Thyroid gland (tissue), 4 donors: ENCODE measurements around the gene SLC35E2B. TPM values are rescaled to one million over a fixed set of nuclear protein-coding genes. Genes with fewer than 3 reads are reported as not detected.

ENCODE experiments used
- DNase-seq, 2 donors: peaks; one replicate each; pipeline ENCODE4 v3.0.0-alpha.2; 2019
- H3K27ac ChIP-seq, 3 donors: fragments of 200-600 bp; sonication (generic); 1 replicate in 2 of 3; 2 replicates in 1 of 3; pipeline ENCODE4 v1.5.1; 2016 to 2019; ENCODE audit warnings: mild to moderate bottlenecking in 1 of 3, moderate library complexity in 1 of 3
- H3K27me3 ChIP-seq: fragments of 200-600 bp; sonication (generic); one replicate; pipeline ENCODE4 v1.5.1; 2019
- H3K36me3 ChIP-seq, 2 donors: fragments of 200-600 bp; sonication (generic); one replicate each; pipeline ENCODE4 v1.5.1; 2016 to 2019
- H3K4me1 ChIP-seq, 2 donors: fragments of 200-600 bp; sonication (generic); one replicate each; pipeline ENCODE4 v1.5.1; 2017 to 2019
- H3K4me3 ChIP-seq, 3 donors: fragments of 200-600 bp; sonication (generic); replicated peaks in 1 of 3; 1 replicate in 2 of 3; 2 replicates in 1 of 3; pipeline ENCODE4 v1.5.1; 2016; ENCODE audit warnings: mild to moderate bottlenecking in 1 of 3
- H3K9me3 ChIP-seq: fragments of 200-600 bp; sonication (generic); one replicate; pipeline ENCODE4 v1.5.1; 2017
- POLR2A ChIP-seq, 2 donors: fragments of 450-650 bp; IDR thresholded peaks; one replicate each; pipeline ENCODE4 v1.6.1; 2017; ENCODE audit warnings: antibody characterized with exemption in 2 of 2, mild to moderate bottlenecking in 2 of 2, moderate library complexity in 1 of 2
- WGBS, 2 donors: methylation state at CpG; one replicate each; pipeline ENCODE4 v1.1.5; 2017; 5-methylcytosine and 5-hydroxymethylcytosine counted together
- intact Hi-C: fragments of 100-400 bp; cut with DNase I; formaldehyde crosslinking; loops from one replicate; pipeline ENCODE4 v1.15.1; 2023
- total RNA-seq, 4 donors: library from RNA; depleted of rRNA; stranded (reverse); fragments of >200 nt; gene quantifications; one replicate each; pipeline ENCODE4 v1.2.3, GENCODE V29; 2016
- TF ChIP-seq, protein P1 (sequence below), 6 experiments: fragments of 200-600 bp in 3 of 6; fragments of 450-650 bp in 3 of 6; sonication (generic) in 3 of 6; IDR thresholded peaks; one replicate each; pipeline ENCODE4 v1.5.1; 2016 to 2019; ENCODE audit warnings: antibody characterized with exemption in 6 of 6, mild to moderate bottlenecking in 2 of 6, inconsistent platforms in 1 of 6, moderate library complexity in 1 of 6

Gene SLC35E2B
- total RNA-seq, 4 donors from 2014 or later: 35.5 to 85.1 (median 50.2) TPM

DNA sequence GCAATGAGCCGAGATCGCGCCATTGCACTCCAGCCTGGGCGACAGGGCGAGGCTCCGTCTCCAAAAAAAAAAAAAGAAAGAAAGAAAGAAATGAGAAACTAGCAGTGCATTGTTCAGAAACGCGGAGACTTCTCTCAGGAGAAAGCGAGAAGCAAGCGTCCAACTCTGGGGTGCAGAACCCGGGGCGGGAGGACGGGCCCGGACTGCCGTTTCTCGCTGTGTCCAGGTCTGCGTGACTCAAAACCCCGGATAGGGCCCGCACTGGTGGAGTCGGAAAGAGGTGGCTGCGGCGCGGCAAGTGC lies 77.7 kb downstream of the SLC35E2B start:
- H3K36me3 ChIP-seq: peaks cover 0 to 10% of the 10 kb centered on the region in 2 donors
- intact Hi-C loops: no loop called here
- peak overlapping the region; percentile 100 for H3K27ac ChIP-seq
- 0% methylated on average over 20 to 23 of the region's 23 CpGs for WGBS, 2 donors
- no peaks in the 10 kb centered on the region for H3K27me3 ChIP-seq
- H3K4me3 ChIP-seq: peak overlapping the region; percentile 19 to 100 (median 91)
- H3K4me1 ChIP-seq: peaks cover 31 to 49% of the 10 kb centered on the region in 2 donors
- no peaks in the 10 kb centered on the region for H3K9me3 ChIP-seq
- TF ChIP-seq POLR2A (IDR thresholded peaks at IDR 0.05): no peak
- TF ChIP-seq, protein P1, sequence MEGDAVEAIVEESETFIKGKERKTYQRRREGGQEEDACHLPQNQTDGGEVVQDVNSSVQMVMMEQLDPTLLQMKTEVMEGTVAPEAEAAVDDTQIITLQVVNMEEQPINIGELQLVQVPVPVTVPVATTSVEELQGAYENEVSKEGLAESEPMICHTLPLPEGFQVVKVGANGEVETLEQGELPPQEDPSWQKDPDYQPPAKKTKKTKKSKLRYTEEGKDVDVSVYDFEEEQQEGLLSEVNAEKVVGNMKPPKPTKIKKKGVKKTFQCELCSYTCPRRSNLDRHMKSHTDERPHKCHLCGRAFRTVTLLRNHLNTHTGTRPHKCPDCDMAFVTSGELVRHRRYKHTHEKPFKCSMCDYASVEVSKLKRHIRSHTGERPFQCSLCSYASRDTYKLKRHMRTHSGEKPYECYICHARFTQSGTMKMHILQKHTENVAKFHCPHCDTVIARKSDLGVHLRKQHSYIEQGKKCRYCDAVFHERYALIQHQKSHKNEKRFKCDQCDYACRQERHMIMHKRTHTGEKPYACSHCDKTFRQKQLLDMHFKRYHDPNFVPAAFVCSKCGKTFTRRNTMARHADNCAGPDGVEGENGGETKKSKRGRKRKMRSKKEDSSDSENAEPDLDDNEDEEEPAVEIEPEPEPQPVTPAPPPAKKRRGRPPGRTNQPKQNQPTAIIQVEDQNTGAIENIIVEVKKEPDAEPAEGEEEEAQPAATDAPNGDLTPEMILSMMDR (IDR thresholded peaks at IDR 0.05): no peak
- no peak for DNase-seq

DNA sequence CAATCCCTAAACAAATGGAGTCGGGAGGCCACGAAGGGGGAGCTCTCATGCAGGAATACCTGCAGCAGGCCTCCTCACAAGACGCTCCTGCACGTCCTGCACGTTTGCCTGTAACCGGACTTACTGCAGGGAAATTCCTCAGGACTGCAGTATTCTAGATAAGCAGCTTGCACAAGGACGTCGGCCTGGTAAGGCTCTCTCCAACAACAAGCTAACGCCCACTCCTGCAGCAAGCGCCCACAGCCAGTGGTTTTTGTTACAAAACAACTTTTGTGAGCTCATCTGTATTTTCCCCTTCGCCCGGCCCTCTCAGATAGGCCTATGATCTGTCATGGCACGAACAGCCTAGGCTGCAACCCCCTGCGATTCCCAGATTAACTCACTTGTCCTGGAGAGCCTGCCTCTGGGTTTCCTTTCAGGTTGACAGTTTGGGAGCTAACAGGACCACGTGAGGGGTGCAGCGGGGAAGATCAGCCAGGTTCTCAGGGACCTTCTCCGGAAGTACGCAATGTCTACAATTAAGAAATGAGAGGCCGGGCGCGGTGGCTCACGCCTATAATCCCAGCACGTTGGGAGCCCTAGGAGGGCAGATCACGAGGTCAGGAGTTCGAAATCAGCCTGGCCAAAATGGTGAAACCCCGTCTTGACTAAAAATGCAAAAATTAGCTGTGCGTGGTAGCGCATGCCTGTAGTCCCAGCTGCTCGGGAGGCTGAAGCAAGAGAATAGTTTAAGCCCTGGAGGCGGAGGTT lies 78.2 kb downstream of the SLC35E2B start:
- DNase-seq: peak; percentile 56 to 69
- Histone ChIP-seq H3K36me3 (peaks cover 0 to 10% of the 10 kb centered on the region in 2 donors), H3K27ac (peak overlapping the region; percentile 100), H3K4me1 (peaks cover 31 to 49% of the 10 kb centered on the region in 2 donors), H3K9me3 (no peaks in the 10 kb centered on the region), H3K27me3 (no peaks in the 10 kb centered on the region), H3K4me3 (peak overlapping the region; percentile 19 to 100 (median 91))
- TF ChIP-seq POLR2A (IDR thresholded peaks at IDR 0.05): peak in 1 of 2 donors; percentile 24
- TF ChIP-seq, protein P1 (IDR thresholded peaks at IDR 0.05): no peak
- intact Hi-C loops: no loop called here
- 11 to 14% methylated on average over 30 of the region's 30 CpGs for WGBS, 2 donors

DNA sequence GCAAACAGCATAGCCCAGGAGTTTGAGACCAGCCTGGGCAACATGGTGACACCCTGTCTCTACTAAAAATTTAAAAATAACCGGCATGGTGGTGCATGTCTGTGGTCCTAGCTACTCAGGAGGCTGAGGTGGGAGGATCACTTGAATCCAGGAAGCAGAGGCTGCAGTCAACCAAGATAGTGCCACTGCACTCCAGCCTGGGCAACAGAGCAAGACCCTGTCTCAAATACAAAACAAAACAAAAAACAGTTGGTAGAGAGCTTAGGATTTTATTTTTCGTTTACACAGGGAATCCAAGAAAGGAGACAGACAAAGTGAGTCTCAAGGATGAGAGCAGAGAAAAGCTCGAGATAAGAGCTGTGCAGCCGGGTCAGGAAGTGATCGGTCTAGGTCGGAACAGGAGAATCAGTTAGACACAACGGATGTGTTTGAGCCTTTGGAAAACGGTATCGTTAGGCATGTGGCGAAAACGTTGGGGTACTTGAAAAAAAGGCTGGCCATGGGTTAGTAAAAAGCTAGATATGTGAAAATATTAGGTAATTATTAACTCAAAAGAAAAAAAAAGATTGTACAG lies 79.0 kb downstream of the SLC35E2B start:
- Histone ChIP-seq H3K4me3 (peak overlapping the region in 2 of 3 donors; percentile 7 to 91), H3K27ac (peak overlapping the region; percentile 37 to 100 (median 100)), H3K27me3 (no peaks in the 10 kb centered on the region), H3K36me3 (peaks cover 0 to 10% of the 10 kb centered on the region in 2 donors), H3K9me3 (no peaks in the 10 kb centered on the region), H3K4me1 (peaks cover 31 to 49% of the 10 kb centered on the region in 2 donors)
- DNase-seq: no peak
- intact Hi-C loops: no loop called here
- 60 to 61% methylated on average over 11 of the region's 11 CpGs for WGBS, 2 donors
- TF ChIP-seq, protein P1 (IDR thresholded peaks at IDR 0.05): no peak

DNA sequence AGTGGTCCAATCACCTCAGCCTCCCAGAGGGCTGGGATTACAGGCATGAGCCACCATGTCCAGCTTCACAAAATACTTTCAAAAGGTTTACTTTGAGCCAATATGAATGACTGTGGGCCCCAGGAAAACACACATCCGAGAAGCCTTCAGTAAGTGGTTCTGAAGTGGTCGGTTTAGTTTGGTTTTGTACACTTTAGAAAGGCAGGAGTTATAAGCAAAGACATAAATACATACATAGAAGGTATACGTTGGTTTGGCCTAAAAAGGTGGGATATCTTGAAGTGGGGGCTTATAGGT lies 80.5 kb downstream of the SLC35E2B start:
- H3K36me3 ChIP-seq: no peaks in the 10 kb centered on the region
- TF ChIP-seq, protein P1 (IDR thresholded peaks at IDR 0.05): no peak
- TF ChIP-seq POLR2A (IDR thresholded peaks at IDR 0.05): no peak
- H3K27ac ChIP-seq: peak overlapping the region; percentile 47 to 100 (median 60)
- WGBS, 2 donors: 33 to 46% methylated on average over 3 of the region's 3 CpGs
- H3K27me3 ChIP-seq: no peaks in the 10 kb centered on the region
- H3K9me3 ChIP-seq: no peaks in the 10 kb centered on the region
- DNase-seq: peak; percentile 61 to 67
- peaks cover 31 to 48% of the 10 kb centered on the region in 2 donors for H3K4me1 ChIP-seq
- no peak overlapping the region for H3K4me3 ChIP-seq
- intact Hi-C loops: no loop called here

DNA sequence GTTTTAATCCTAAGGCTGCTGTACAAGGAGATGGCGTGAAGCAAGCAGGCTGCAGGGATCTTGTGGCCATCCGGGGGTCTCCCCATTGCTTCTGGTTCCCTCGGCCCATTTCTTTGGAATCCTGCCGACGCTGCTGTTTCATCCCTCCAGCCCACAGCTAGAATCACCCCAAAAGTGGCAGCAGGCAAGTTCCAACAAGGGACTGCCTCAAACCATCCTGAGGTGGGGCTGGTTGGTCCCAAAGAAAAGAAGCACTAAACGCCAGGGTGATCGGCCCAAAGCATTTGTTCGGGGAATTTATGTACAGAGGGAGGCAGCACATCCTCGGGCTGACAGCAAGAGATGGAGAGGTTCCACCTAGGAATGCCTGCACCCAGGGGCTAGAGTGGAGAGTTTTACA lies 81.8 kb downstream of the SLC35E2B start:
- 75 to 80% methylated on average over 9 of the region's 9 CpGs for WGBS, 2 donors

More for the DNA sequence above, 81.8 kb downstream of the SLC35E2B start:
- Histone ChIP-seq H3K4me1 (peaks cover 23 to 40% of the 10 kb centered on the region in 2 donors), H3K4me3 (no peak overlapping the region), H3K9me3 (no peaks in the 10 kb centered on the region), H3K36me3 (no peaks in the 10 kb centered on the region), H3K27me3 (no peaks in the 10 kb centered on the region), H3K27ac (peak overlapping the region in 2 of 3 donors; percentile 47 to 100)
- intact Hi-C loops: no loop called here
- TF ChIP-seq, protein P1 (IDR thresholded peaks at IDR 0.05): no peak
- no peak for TF ChIP-seq POLR2A (IDR thresholded peaks at IDR 0.05)
- no peak for DNase-seq
